ENCODE data around the gene NSD2. TPM values are rescaled to one million over a fixed set of nuclear protein-coding genes. Genes with fewer than 3 reads are reported as not detected.
"Not testable (repeated sequence)": the region's sequence is repeated elsewhere in the genome, so short reads cannot be mapped to it uniquely, and the experiment has no call there.

The NSD2 gene
- total and polyA plus RNA-seq, 2 donors (not counting 1 experiment from before 2014, with no cell fraction given): 26.6 to 68.4 TPM

- Histone ChIP-seq H3K36me3 (ENCODE audit: control insufficient read depth, insufficient read depth, low read length) (no peaks in the 10 kb centered on the region), H3K27me3 (ENCODE audit: control insufficient read depth, insufficient read depth, low read length) (peaks cover 18% of the 10 kb centered on the region), H3K79me2 (ENCODE audit: control insufficient read depth, insufficient read depth, low read length) (no peaks in the 10 kb centered on the region), H3K4me1 (ENCODE audit: control insufficient read depth, extremely low read depth, insufficient read depth, low read length) (no peaks in the 10 kb centered on the region), H3K9ac (ENCODE audit: insufficient read depth, low read length) (no peak overlapping the region), H4K20me1 (ENCODE audit: control insufficient read depth, extremely low read depth, insufficient read depth, low read length) (no peaks in the 10 kb centered on the region), H3K27ac (ENCODE audit: insufficient read depth, low read length) (no peak overlapping the region), H3K4me2 (ENCODE audit: extremely low read depth, insufficient read depth, low read length) (no peak overlapping the region), H3K9me3 (ENCODE audit: control insufficient read depth, insufficient read depth, low read depth, low read length) (no peaks in the 10 kb centered on the region), H3K4me3 (replicated peaks in 1 of 4; ENCODE audit: control extremely low read depth in 1 of 4, insufficient read depth in 1 of 4, low read depth in 3 of 4, low read length in 4 of 4) (no peak overlapping the region), H2AFZ (ENCODE audit: low read length) (no peak overlapping the region)
- no peak for DNase-seq (ENCODE audit: low read depth in 2 of 2)
- TF ChIP-seq CTCF (conservative IDR thresholded peaks at IDR 0.05 in 1 of 2, IDR thresholded peaks at IDR 0.05 in 1 of 2; ENCODE audit: low read depth in 1 of 2, low read length in 2 of 2) (no peak), EZH2 (IDR thresholded peaks at IDR 0.05; ENCODE audit: low read length, missing control alignments) (no peak)
Observed at GRCh38 chr4:2024683-2025082, 153.5 kb downstream of the NSD2 start.

- H3K4me2 ChIP-seq (ENCODE audit: extremely low read depth, insufficient read depth, low read length): no peak overlapping the region
- TF ChIP-seq EZH2 (IDR thresholded peaks at IDR 0.05; ENCODE audit: low read length, missing control alignments): no peak
- no peak for TF ChIP-seq CTCF (conservative IDR thresholded peaks at IDR 0.05 in 1 of 2, IDR thresholded peaks at IDR 0.05 in 1 of 2; ENCODE audit: low read depth in 1 of 2, low read length in 2 of 2)
- H3K27ac ChIP-seq (ENCODE audit: insufficient read depth, low read length): no peak overlapping the region
- peaks cover 18% of the 10 kb centered on the region for H3K27me3 ChIP-seq (ENCODE audit: control insufficient read depth, insufficient read depth, low read length)
- H3K79me2 ChIP-seq (ENCODE audit: control insufficient read depth, insufficient read depth, low read length): no peaks in the 10 kb centered on the region
- no peak overlapping the region for H3K4me3 ChIP-seq (replicated peaks in 1 of 4; ENCODE audit: control extremely low read depth in 1 of 4, insufficient read depth in 1 of 4, low read depth in 3 of 4, low read length in 4 of 4)
- no peak overlapping the region for H3K9ac ChIP-seq (ENCODE audit: insufficient read depth, low read length)
- H3K4me1 ChIP-seq (ENCODE audit: control insufficient read depth, extremely low read depth, insufficient read depth, low read length): no peaks in the 10 kb centered on the region
- no peaks in the 10 kb centered on the region for H3K9me3 ChIP-seq (ENCODE audit: control insufficient read depth, insufficient read depth, low read depth, low read length)
- H4K20me1 ChIP-seq (ENCODE audit: control insufficient read depth, extremely low read depth, insufficient read depth, low read length): no peaks in the 10 kb centered on the region
- DNase-seq (ENCODE audit: low read depth in 2 of 2): no peak
- no peak overlapping the region for H2AFZ ChIP-seq (ENCODE audit: low read length)
- no peaks in the 10 kb centered on the region for H3K36me3 ChIP-seq (ENCODE audit: control insufficient read depth, insufficient read depth, low read length)
Observed at GRCh38 chr4:2025817-2026216, 154.6 kb downstream of the NSD2 start.

- H3K27me3 ChIP-seq (ENCODE audit: control insufficient read depth, insufficient read depth, low read length); H3K9ac ChIP-seq (ENCODE audit: insufficient read depth, low read length); H3K36me3 ChIP-seq (ENCODE audit: control insufficient read depth, insufficient read depth, low read length); H3K27ac ChIP-seq (ENCODE audit: insufficient read depth, low read length); H3K4me2 ChIP-seq (ENCODE audit: extremely low read depth, insufficient read depth, low read length); H3K4me1 ChIP-seq (ENCODE audit: control insufficient read depth, extremely low read depth, insufficient read depth, low read length); H3K4me3 ChIP-seq (replicated peaks in 1 of 4; ENCODE audit: control extremely low read depth in 1 of 4, insufficient read depth in 1 of 4, low read depth in 3 of 4, low read length in 4 of 4); H3K79me2 ChIP-seq (ENCODE audit: control insufficient read depth, insufficient read depth, low read length); DNase-seq (ENCODE audit: low read depth in 2 of 2); H3K9me3 ChIP-seq (ENCODE audit: control insufficient read depth, insufficient read depth, low read depth, low read length); H2AFZ ChIP-seq (ENCODE audit: low read length); H4K20me1 ChIP-seq (ENCODE audit: control insufficient read depth, extremely low read depth, insufficient read depth, low read length): not testable (repeated sequence)
Observed at GRCh38 chr4:2027120-2027519, 155.9 kb downstream of the NSD2 start.

GRCh38 chr4:2031161-2031560 is 160.0 kb downstream of the NSD2 start:
- H3K4me1 ChIP-seq (ENCODE audit: control insufficient read depth, extremely low read depth, insufficient read depth, low read length); H3K36me3 ChIP-seq (ENCODE audit: control insufficient read depth, insufficient read depth, low read length); H3K9ac ChIP-seq (ENCODE audit: insufficient read depth, low read length); H3K4me3 ChIP-seq (replicated peaks in 1 of 4; ENCODE audit: control extremely low read depth in 1 of 4, insufficient read depth in 1 of 4, low read depth in 3 of 4, low read length in 4 of 4); DNase-seq (ENCODE audit: low read depth in 2 of 2); H3K27me3 ChIP-seq (ENCODE audit: control insufficient read depth, insufficient read depth, low read length); H3K9me3 ChIP-seq (ENCODE audit: control insufficient read depth, insufficient read depth, low read depth, low read length); H3K79me2 ChIP-seq (ENCODE audit: control insufficient read depth, insufficient read depth, low read length); H2AFZ ChIP-seq (ENCODE audit: low read length); H3K27ac ChIP-seq (ENCODE audit: insufficient read depth, low read length); H3K4me2 ChIP-seq (ENCODE audit: extremely low read depth, insufficient read depth, low read length); H4K20me1 ChIP-seq (ENCODE audit: control insufficient read depth, extremely low read depth, insufficient read depth, low read length): not testable (repeated sequence)

Other genes with a start within 250 kb of the NSD2 start
- gene FAM53A, start 187.1 kb upstream of the NSD2 start, total RNA-seq: 0.77 and 0.99 TPM in 2 replicates
- 0.65 and 0.86 TPM in 2 replicates for gene FAM53A, start 187.1 kb upstream of the NSD2 start, polyA plus RNA-seq
- 49.7 and 50.8 TPM in 2 replicates for gene SLBP, start 159.1 kb upstream of the NSD2 start, total RNA-seq
- 108 and 152 TPM in 2 replicates for gene SLBP, start 159.1 kb upstream of the NSD2 start, polyA plus RNA-seq
- gene TMEM129, start 150.1 kb upstream of the NSD2 start, total RNA-seq: 24.7 and 39.6 TPM in 2 replicates
- gene TMEM129, start 150.1 kb upstream of the NSD2 start, polyA plus RNA-seq: 11.0 and 15.0 TPM in 2 replicates
- gene TACC3, start 149.9 kb upstream of the NSD2 start, total RNA-seq: 1.8 and 7.3 TPM in 2 replicates
- 10.2 and 43.2 TPM in 2 replicates for gene TACC3, start 149.9 kb upstream of the NSD2 start, polyA plus RNA-seq
- under 0.01 and 0.33 TPM in 2 replicates for gene FGFR3, start 78.1 kb upstream of the NSD2 start, total RNA-seq
- gene FGFR3, start 78.1 kb upstream of the NSD2 start, polyA plus RNA-seq: 0.11 and 0.19 TPM in 2 replicates
- gene LETM1, start 15.2 kb upstream of the NSD2 start, total RNA-seq: 70.4 TPM in 2 replicates
- gene LETM1, start 15.2 kb upstream of the NSD2 start, polyA plus RNA-seq: 15.8 and 23.6 TPM in 2 replicates
- gene NELFA, start 137.6 kb downstream of the NSD2 start, total RNA-seq: 12.1 and 15.2 TPM in 2 replicates
- gene NELFA, start 137.6 kb downstream of the NSD2 start, polyA plus RNA-seq: 7.4 and 7.8 TPM in 2 replicates
- 0.17 and 0.26 TPM in 2 replicates for gene NAT8L, start 187.9 kb downstream of the NSD2 start, total RNA-seq
- gene NAT8L, start 187.9 kb downstream of the NSD2 start, polyA plus RNA-seq: 0.01 and 0.06 TPM in 2 replicates

Data from fibroblast of lung (primary cell).